A673 (cell line): ENCODE results near the gene RPRD1B. TPM values are rescaled to one million over a fixed set of nuclear protein-coding genes. Genes with fewer than 3 reads are reported as not detected.

ENCODE experiments used
- BruUV-seq: library from RNA; stranded (reverse); fragments of 400-500 nt; replicated peaks from 2 replicates; lab custom pipeline; 2021; lab: Mats Ljungman, UMichigan
- CTCF ChIA-PET: fragments of 300-600 bp; sonication (Branson Sonifier 250); formaldehyde crosslinking; loops from one replicate; lab custom pipeline; 2022; ENCODE audit warnings: antibody characterized with exemption; lab: Charles Lee
- POLR2A ChIA-PET: fragments of 300-600 bp; sonication (Branson Sonifier 250); formaldehyde crosslinking; loops from one replicate; lab custom pipeline; 2022; ENCODE audit warnings: antibody characterized with exemption; ENCODE audit not compliant: low non-redundant PET; lab: Charles Lee
- DNase-seq: peaks from one replicate; pipeline ENCODE4 v3.0.0-alpha.2; 2015; ENCODE audit warnings: low spot score
- H3K27ac ChIP-seq: fragments of 200-600 bp; sonication (generic); 2 replicates; pipeline ENCODE4 v1.5.1; 2016; ENCODE audit warnings: mixed run types, low read depth, mild to moderate bottlenecking, mixed read lengths, antibody characterized with exemption, low read length; ENCODE audit not compliant: poor library complexity, severe bottlenecking
- H3K27me3 ChIP-seq: fragments of 200-600 bp; sonication (generic); replicated peaks from 2 replicates; pipeline ENCODE4 v1.6.1; 2017; ENCODE audit warnings: mixed run types, low read depth, mild to moderate bottlenecking, mixed read lengths, antibody characterized with exemption, low read length; ENCODE audit not compliant: insufficient read depth, poor library complexity
- H3K36me3 ChIP-seq: fragments of 200-600 bp; sonication (generic); 2 replicates; pipeline ENCODE4 v1.6.1; 2016; ENCODE audit warnings: mixed run types, mild to moderate bottlenecking, mixed read lengths, antibody characterized with exemption, low read length; ENCODE audit not compliant: insufficient read depth, poor library complexity, severe bottlenecking
- H3K4me1 ChIP-seq: fragments of 200-600 bp; sonication (generic); 2 replicates; pipeline ENCODE4 v1.6.1; 2017; ENCODE audit warnings: mixed run types, mild to moderate bottlenecking, mixed read lengths, antibody characterized with exemption, low read length; ENCODE audit not compliant: insufficient read depth, poor library complexity, severe bottlenecking
- H3K4me3 ChIP-seq: fragments of 200-600 bp; sonication (generic); 2 replicates; pipeline ENCODE4 v1.5.1; 2016; ENCODE audit warnings: low read depth, mixed run types, mild to moderate bottlenecking, mixed read lengths, low read length; ENCODE audit not compliant: poor library complexity, severe bottlenecking
- H3K9me3 ChIP-seq: fragments of 200-600 bp; sonication (generic); 2 replicates; pipeline ENCODE4 v1.6.1; 2016; ENCODE audit warnings: mixed run types, low read depth, mild to moderate bottlenecking, mixed read lengths, antibody characterized with exemption, low read length; ENCODE audit not compliant: poor library complexity, severe bottlenecking
- CTCF ChIP-seq: fragments of 300-800, 200-600 bp; sonication (generic); conservative IDR thresholded peaks from 2 replicates; pipeline ENCODE4 v1.5.1; 2017; ENCODE audit warnings: low read depth, mild to moderate bottlenecking, antibody characterized with exemption, low read length, moderate library complexity, mixed read lengths
- EZH2 ChIP-seq: fragments of 200-600 bp; sonication (generic); IDR thresholded peaks from 2 replicates; pipeline ENCODE4 v1.6.1; 2017; ENCODE audit warnings: borderline replicate concordance, low read depth, mild to moderate bottlenecking, mixed read lengths, antibody characterized with exemption, low read length; ENCODE audit not compliant: poor library complexity, severe bottlenecking
- intact Hi-C: fragments of 100-400 bp; cut with micrococcal nuclease; formaldehyde crosslinking; loops from one replicate; pipeline ENCODE4 v1.10.0; 2022; ENCODE audit not compliant: unreplicated experiment
- total RNA-seq: library from RNA; stranded (reverse); gene quantifications from 2 replicates; pipeline ENCODE4 v1.2.3, GENCODE V29; 2021

Gene RPRD1B
- total RNA-seq, 1 experiment from 2014 or later: 36.1 TPM

- TF ChIP-seq CTCF (no peak), EZH2 (no peak)
- no peak for DNase-seq
- intact Hi-C loops: no loop called here
- BruUV-seq: no TSS peak
- no peaks in the 10 kb centered on the region for H3K27me3 ChIP-seq
- peaks cover 28% of the 10 kb centered on the region for H3K36me3 ChIP-seq
- no peaks in the 10 kb centered on the region for H3K9me3 ChIP-seq
- peak overlapping the region; percentile 7 for H3K27ac ChIP-seq
- POLR2A ChIA-PET: no interaction called here
- H3K4me1 ChIP-seq: peaks cover 44% of the 10 kb centered on the region
- no peak overlapping the region for H3K4me3 ChIP-seq
- CTCF ChIA-PET: no interaction called here
Measured at GRCh38 chr20:37991157-37991866, 42.2 kb upstream of the RPRD1B start.

- peaks cover 42% of the 10 kb centered on the region for H3K4me1 ChIP-seq
- POLR2A ChIA-PET: no interaction called here
- intact Hi-C loops: loop anchor here (2.0 kb wide), 2 partner anchors 89 to 427 kb away; partner anchors contain the start of gene VSTM2L
Measured at GRCh38 chr20:37991908-37992307, 41.6 kb upstream of the RPRD1B start.

GRCh38 chr20:37992802-37993409, 40.6 kb upstream of the RPRD1B start:
- intact Hi-C loops: loop anchor here (2.0 kb wide), 2 partner anchors 90 to 428 kb away; partner anchors contain the start of gene VSTM2L

More at GRCh38 chr20:37991908-37992307, 41.6 kb upstream of the RPRD1B start:
- H3K4me3 ChIP-seq: no peak overlapping the region
- no peak overlapping the region for H3K27ac ChIP-seq
- no peak for TF ChIP-seq EZH2
- CTCF ChIA-PET: interaction anchor here (0.6 to 1.2 kb wide), 3 partner anchors 90 to 428 kb away, joined by 4 to 5 read pairs (median 4); no protein-coding TSS in a partner anchor
- BruUV-seq: no TSS peak
- no peaks in the 10 kb centered on the region for H3K9me3 ChIP-seq
- H3K27me3 ChIP-seq: no peaks in the 10 kb centered on the region
- H3K36me3 ChIP-seq: peaks cover 34% of the 10 kb centered on the region
- DNase-seq: no peak

More at GRCh38 chr20:37992802-37993409, 40.6 kb upstream of the RPRD1B start:
- no peak overlapping the region for H3K4me3 ChIP-seq
- POLR2A ChIA-PET: interaction anchor here (0.9 kb wide), 1 partner anchor 48 kb away, joined by 3 read pairs; no protein-coding TSS in a partner anchor
- peaks cover 32% of the 10 kb centered on the region for H3K4me1 ChIP-seq
- no peaks in the 10 kb centered on the region for H3K27me3 ChIP-seq
- DNase-seq: peak; percentile 69
- CTCF ChIA-PET: interaction anchor here (0.6 to 1.2 kb wide), 27 partner anchors 10 to 804 kb away, joined by 3 to 9 read pairs (median 4); no protein-coding TSS in a partner anchor
- no peaks in the 10 kb centered on the region for H3K9me3 ChIP-seq
- peaks cover 37% of the 10 kb centered on the region for H3K36me3 ChIP-seq
- no peak overlapping the region for H3K27ac ChIP-seq
- TF ChIP-seq EZH2 (no peak), CTCF (peak; percentile 68)
- BruUV-seq: no TSS peak
